ENCODE measurements around the gene ZNF644.
"Not testable (repeated sequence)": the region's sequence is repeated elsewhere in the genome, so short reads cannot be mapped to it uniquely, and the experiment has no call there.

ZNF644 gene

DNA sequence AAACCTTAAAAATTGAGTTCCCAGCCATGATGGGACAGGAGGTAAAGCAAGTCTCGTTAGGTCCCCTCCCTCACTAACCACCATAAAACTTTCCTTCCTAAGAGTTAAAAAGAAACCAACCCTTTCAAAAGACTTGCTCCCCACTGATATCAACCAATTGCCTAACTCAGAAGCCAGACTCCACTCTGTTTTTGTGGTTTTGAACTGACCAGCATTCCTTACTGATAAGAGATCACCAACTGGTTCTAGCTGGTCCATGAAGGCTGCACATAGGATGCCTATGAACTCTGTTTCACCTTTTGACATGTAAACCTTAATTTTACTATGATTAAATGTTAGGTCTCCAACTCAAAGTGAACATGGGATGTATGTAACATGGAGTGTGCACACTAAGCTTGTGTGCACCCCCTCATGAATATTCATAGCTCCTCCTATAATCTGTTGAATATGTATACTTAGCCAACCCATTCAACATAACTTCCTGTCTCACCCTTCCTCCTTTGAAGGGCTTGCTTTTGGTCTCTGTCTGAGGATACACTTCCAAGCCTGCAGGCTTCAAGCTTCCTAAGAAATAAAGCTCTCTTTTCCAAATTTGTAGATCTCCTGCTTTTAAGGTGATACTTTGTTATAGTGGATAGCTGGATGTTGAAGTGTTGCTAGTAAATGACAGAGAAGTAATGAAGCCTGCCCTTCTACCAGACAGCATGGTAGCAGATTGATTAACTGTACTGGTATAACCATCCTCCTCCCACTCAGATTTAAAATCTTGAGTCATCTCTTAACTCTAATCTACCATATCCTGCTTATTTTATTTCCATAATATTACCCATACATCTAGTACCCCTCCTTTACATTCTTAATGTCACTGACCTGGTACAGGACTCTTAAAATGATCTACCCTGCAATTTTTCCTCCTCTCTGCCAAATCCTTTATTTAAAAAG lies 95.6 kb downstream of the ZNF644 start:
- DNase-seq, result no peak

- no peak for DNase-seq
Measured at GRCh38 chr1:90924982-90925381, 96.9 kb downstream of the ZNF644 start.

DNA sequence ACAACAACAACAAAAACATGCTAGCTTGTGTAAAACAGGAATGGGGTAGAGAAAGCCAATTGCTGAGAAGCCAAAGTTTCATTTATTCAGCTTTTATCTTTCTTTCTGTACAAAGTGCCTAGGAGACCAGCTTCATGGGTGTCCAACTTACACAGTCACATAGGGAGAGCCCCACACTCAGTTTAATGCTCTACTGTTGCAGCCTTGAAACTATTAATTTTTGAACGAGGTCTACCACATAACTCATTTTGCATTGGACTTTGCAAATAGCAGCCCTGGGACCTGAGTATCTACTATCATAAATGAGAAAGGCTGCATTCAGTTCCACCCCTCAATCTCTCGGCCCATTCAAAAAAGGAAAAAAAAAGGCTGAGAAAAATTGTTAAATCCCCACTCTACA lies 98.8 kb downstream of the ZNF644 start:
- DNase-seq, result no peak

- DNase-seq, result no peak
Measured at GRCh38 chr1:90922202-90922601, 99.6 kb downstream of the ZNF644 start.

GRCh38 chr1:90919900-90920299 lies 101.9 kb downstream of the ZNF644 start:
- no peak for DNase-seq

GRCh38 chr1:90919190-90919719 lies 102.6 kb downstream of the ZNF644 start:
- DNase-seq, result no peak

DNA sequence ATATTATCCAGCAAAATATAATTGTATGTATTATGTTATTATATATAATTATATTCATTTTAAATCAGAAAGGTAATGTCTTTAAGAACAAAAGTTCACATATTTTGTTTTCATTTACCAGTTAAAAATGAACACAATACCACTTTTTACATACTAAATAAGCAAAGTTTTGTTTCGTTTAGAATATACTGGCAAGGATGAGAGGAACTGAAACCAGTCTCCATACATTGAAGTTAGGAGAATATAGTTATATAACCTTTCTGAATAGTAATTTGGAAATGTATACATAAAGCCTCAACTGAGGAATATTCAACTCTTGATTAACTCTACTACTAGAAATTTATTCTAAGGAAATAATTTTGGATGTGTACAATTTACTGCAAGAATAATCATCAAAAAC lies 110.5 kb downstream of the ZNF644 start:
- no peak for DNase-seq

GRCh38 chr1:90902672-90903071 lies 119.2 kb downstream of the ZNF644 start:
- no peak for DNase-seq

DNA sequence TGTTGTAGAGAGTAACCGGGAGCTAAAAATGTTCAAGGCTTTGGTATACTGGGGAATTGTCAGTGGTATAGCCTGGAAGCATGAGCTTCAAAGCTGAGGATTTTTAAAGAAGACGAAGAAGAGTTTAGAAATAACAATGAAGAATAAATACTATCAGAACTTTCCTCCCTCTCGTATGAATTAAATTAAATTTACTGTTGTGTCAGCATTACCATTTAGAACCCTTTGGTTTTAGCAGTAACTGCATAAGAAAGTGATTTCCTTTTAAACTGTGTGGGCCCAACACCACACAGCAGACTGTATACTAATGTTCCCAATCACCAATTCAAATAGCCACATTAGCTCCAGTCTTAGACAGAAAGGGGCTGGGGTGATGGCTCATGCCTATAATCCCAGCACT lies 122.6 kb downstream of the ZNF644 start:
- DNase-seq, result no peak

DNA sequence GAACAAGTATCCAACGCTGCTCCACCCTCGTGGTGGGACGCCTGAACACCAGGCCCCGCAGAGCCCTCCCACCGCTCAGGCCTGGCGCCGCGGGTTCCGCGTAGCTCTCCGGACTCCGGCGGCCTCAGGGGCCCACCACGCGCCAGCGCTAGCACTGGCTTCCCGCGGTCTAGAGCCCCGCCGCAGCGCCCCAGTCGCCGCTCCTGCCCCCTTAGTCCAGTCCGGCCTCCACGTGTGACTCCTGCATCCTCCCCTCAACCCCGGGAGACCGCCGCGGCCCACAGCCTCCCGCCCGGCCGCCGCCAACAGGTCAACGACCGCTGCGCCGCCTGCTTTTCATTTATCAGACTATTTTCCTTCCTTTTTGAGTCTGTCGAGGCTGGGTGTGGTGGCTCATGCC lies 128.2 kb downstream of the ZNF644 start:
- DNase-seq, result not testable (repeated sequence)

DNA sequence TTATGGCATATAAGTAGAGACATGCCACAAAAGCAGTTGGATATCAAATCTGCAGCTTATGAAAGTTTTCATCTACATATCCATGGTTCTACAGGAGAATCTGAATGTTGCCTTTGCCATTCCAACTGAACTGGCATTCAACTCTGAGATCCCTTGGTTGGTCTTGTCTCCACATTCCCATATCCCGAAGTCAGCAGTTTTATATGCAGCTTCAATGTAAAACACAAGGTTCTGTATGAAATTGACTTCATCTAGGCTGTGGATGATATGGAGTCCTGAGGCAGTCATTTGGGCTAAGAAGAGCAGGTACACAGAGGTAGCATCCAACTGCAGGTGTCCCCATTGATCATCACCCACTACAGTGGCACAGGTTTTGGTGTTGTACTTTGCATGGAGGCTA lies 129.0 kb downstream of the ZNF644 start:
- not testable (repeated sequence) for DNase-seq

GRCh38 chr1:90892196-90892595 lies 129.6 kb downstream of the ZNF644 start:
- not testable (repeated sequence) for DNase-seq

DNA sequence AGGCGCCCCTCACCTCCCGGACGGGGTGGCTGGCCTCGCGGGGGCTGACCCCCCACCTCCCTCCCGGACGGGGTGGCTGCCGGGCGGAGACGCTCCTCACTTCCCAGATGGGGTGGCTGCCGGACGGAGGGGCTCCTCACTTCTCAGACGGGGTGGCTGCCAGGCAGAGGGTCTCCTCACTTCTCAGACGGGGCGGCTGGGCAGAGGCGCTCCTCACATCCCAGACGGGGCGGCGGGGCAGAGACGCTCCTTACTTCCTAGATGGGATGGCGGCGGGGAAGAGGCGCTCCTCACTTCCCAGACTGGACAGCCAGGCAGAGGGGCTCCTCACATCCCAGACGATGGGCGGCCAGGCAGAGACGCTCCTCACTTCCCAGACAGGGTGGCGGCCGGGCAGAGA lies 130.1 kb downstream of the ZNF644 start:
- DNase-seq, result not testable (repeated sequence)

GRCh38 chr1:90882221-90882620 lies 139.6 kb downstream of the ZNF644 start:
- DNase-seq, result no peak

- no peak for DNase-seq
Measured at GRCh38 chr1:90881034-90881433, 140.8 kb downstream of the ZNF644 start.

GRCh38 chr1:90879281-90879680 lies 142.6 kb downstream of the ZNF644 start:
- no peak for DNase-seq

DNA sequence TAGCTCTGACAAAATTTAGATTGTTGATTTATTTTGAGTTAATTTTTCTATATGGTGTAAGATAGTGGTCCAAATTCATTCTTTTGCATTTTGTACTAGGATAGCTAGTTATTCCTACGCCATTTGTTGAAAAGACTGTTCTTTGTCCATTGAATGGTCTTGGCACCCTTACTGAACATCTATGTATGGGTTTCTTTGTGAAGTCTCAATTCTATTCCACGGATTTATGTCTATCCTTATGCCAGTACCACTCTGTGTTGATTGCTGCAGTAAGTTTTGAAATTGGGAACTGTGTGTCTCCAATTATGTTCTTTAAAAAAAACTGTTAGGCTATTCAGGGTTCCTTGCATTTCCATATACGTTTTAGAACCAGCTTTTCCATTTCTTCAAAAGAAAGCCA lies 145.7 kb downstream of the ZNF644 start:
- no peak for DNase-seq
